KMS-11 (cell line): ENCODE measurements around the gene DLL3.

Source experiments
- H2AFZ ChIP-seq: fragments of 200-600 bp; sonication (generic); 2 replicates; pipeline ENCODE4 v1.6.1; 2016; ENCODE audit warnings: antibody characterized with exemption, mixed run types, low read depth
- H3K27ac ChIP-seq: fragments of 200-600 bp; sonication (generic); 2 replicates; pipeline ENCODE4 v1.6.1; 2016; ENCODE audit warnings: mild to moderate bottlenecking, mixed run types
- H3K27me3 ChIP-seq: fragments of 200-600 bp; sonication (generic); 2 replicates; pipeline ENCODE4 v1.6.1; 2017; ENCODE audit warnings: mild to moderate bottlenecking, low read depth, mixed run types, moderate library complexity; ENCODE audit not compliant: insufficient read depth
- H3K36me3 ChIP-seq: fragments of 200-600 bp; sonication (generic); 2 replicates; pipeline ENCODE4 v1.6.1; 2017; ENCODE audit warnings: mild to moderate bottlenecking, mixed run types; ENCODE audit not compliant: insufficient read depth
- H3K4me1 ChIP-seq: fragments of 200-600 bp; sonication (generic); 2 replicates; pipeline ENCODE4 v1.6.1; 2016; ENCODE audit warnings: mild to moderate bottlenecking, low read depth, mixed run types; ENCODE audit not compliant: poor library complexity, severe bottlenecking
- H3K4me2 ChIP-seq: fragments of 200-600 bp; sonication (generic); 2 replicates; pipeline ENCODE4 v1.7.0; 2016; ENCODE audit warnings: mild to moderate bottlenecking, mixed run types
- H3K4me3 ChIP-seq: fragments of 200-600 bp; sonication (generic); IDR thresholded peaks from 2 replicates; pipeline ENCODE4 v1.6.1; 2017; ENCODE audit warnings: low read depth, low read length, mixed read lengths; ENCODE audit not compliant: insufficient read depth
- H3K79me2 ChIP-seq: fragments of 200-600 bp; sonication (generic); 2 replicates; pipeline ENCODE4 v1.6.1; 2016; ENCODE audit warnings: low read depth, mixed run types; ENCODE audit not compliant: insufficient read depth
- H3K9ac ChIP-seq: fragments of 200-600 bp; sonication (generic); 2 replicates; pipeline ENCODE4 v1.6.1; 2016; ENCODE audit warnings: mild to moderate bottlenecking, mixed run types
- H4K20me1 ChIP-seq: fragments of 200-600 bp; sonication (generic); 2 replicates; pipeline ENCODE4 v1.6.1; 2016; ENCODE audit warnings: mild to moderate bottlenecking, mixed run types; ENCODE audit not compliant: insufficient read depth
- CTCF ChIP-seq: fragments of 200-600 bp; sonication (generic); conservative IDR thresholded peaks from 2 replicates; pipeline ENCODE4 v1.6.1; 2017; ENCODE audit warnings: low read depth, mild to moderate bottlenecking, antibody characterized with exemption, low read length, moderate library complexity, mixed read lengths

The DLL3 gene

GRCh38 chr19:39524495-39524894 is 25.7 kb downstream of the DLL3 start:
- TF ChIP-seq CTCF, result no peak
- H3K27ac ChIP-seq, result no peak overlapping the region
- H3K9ac ChIP-seq, result no peak overlapping the region

GRCh38 chr19:39525205-39525604 is 26.5 kb downstream of the DLL3 start:
- no peak overlapping the region for H3K27ac ChIP-seq
- no peak overlapping the region for H2AFZ ChIP-seq
- H4K20me1 ChIP-seq, result no peaks in the 10 kb centered on the region
- H3K4me2 ChIP-seq, result no peak overlapping the region
- H3K4me1 ChIP-seq, result no peaks in the 10 kb centered on the region
- TF ChIP-seq CTCF, result no peak
- no peak overlapping the region for H3K9ac ChIP-seq
- no peaks in the 10 kb centered on the region for H3K36me3 ChIP-seq
- H3K4me3 ChIP-seq, result no peak overlapping the region
- no peaks in the 10 kb centered on the region for H3K79me2 ChIP-seq
- no peaks in the 10 kb centered on the region for H3K27me3 ChIP-seq

More at GRCh38 chr19:39524495-39524894, 25.7 kb downstream of the DLL3 start:
- Histone ChIP-seq H2AFZ (no peak overlapping the region), H3K4me3 (no peak overlapping the region), H3K4me2 (no peak overlapping the region), H3K4me1 (no peaks in the 10 kb centered on the region), H4K20me1 (no peaks in the 10 kb centered on the region), H3K27me3 (no peaks in the 10 kb centered on the region), H3K36me3 (no peaks in the 10 kb centered on the region), H3K79me2 (no peaks in the 10 kb centered on the region)

GRCh38 chr19:39531834-39532232 is 33.1 kb downstream of the DLL3 start:
- Histone ChIP-seq H3K4me3 (peak overlapping the region; percentile 19), H2AFZ (peak overlapping the region; percentile 96), H3K9ac (peak overlapping the region; percentile 62; the same call in 1 of the 2 replicates), H4K20me1 (no peaks in the 10 kb centered on the region), H3K79me2 (peaks cover 17% of the 10 kb centered on the region; the same call in 1 of the 2 replicates), H3K36me3 (no peaks in the 10 kb centered on the region), H3K27ac (peak overlapping the region; percentile 39; the same call in 1 of the 2 replicates), H3K4me2 (peak overlapping the region; percentile 77), H3K4me1 (peaks cover 16% of the 10 kb centered on the region), H3K27me3 (no peaks in the 10 kb centered on the region)
- no peak for TF ChIP-seq CTCF

- Histone ChIP-seq H3K4me3 (peak within 1 kb of the TSS; percentile 19), H3K9ac (peak within 1 kb of the TSS; percentile 62; the same call in 1 of the 2 replicates), H3K4me1 (peaks cover 16% of the 10 kb centered on the region), H2AFZ (peak within 1 kb of the TSS; percentile 96), H3K27me3 (no peaks in the 10 kb centered on the region), H3K36me3 (no peaks in the 10 kb centered on the region), H3K4me2 (peak within 1 kb of the TSS; percentile 77), H3K79me2 (peaks cover 17% of the 10 kb centered on the region; the same call in 1 of the 2 replicates), H4K20me1 (no peaks in the 10 kb centered on the region), H3K27ac (peak within 1 kb of the TSS; percentile 39)
- peak; percentile 93 for TF ChIP-seq CTCF
Observed at GRCh38 chr19:39532233-39533002, 33.7 kb downstream of the DLL3 start, which contains the start of gene EID2B. EID2B (minus strand) TSS chr19:39532852; CDS start chr19:39532802, 50 bp downstream.
